ENCODE results near the gene USP47. TPM values are rescaled to one million over a fixed set of nuclear protein-coding genes. Genes with fewer than 3 reads are reported as not detected.
A peak's percentile ranks its signal among the peaks of the same experiment; 100 is the strongest.

USP47 gene
- total and polyA plus RNA-seq, 7 experiments from 2014 or later, result 42.1 to 72.4 (median 59.1) TPM

GRCh38 chr11:11884774-11885481 is 43.2 kb downstream of the USP47 start:
- H3K9me3 Mint-ChIP-seq, result peaks cover 0 to 4% (median 0%) of the 10 kb centered on the region in 11 donors
- ATAC-seq (no peak), DNase-seq (no peak)
- POLR2A ChIA-PET, result interaction anchor here (0.7 kb wide), 1 partner anchor 29 kb away, joined by 3 read pairs; no protein-coding TSS in a partner anchor
- peak overlapping the region in 4 of 9 donors; percentile 27 to 73 (median 48) for H3K27ac Mint-ChIP-seq
- no peaks in the 10 kb centered on the region for H3K27me3 ChIP-seq (ENCODE audit: control insufficient read depth in 2 of 2, insufficient read depth in 2 of 2, low read length in 2 of 2)
- peak overlapping the region in 1 of 10 donors; percentile 44 for H3K4me3 Mint-ChIP-seq
- H3K4me3 ChIP-seq (ENCODE audit: low read length), result no peak overlapping the region
- intact Hi-C loops (cut with micrococcal nuclease), result no loop called here
- H3K9me3 ChIP-seq (ENCODE audit: control insufficient read depth in 2 of 3, low read length in 3 of 3), result no peaks in the 10 kb centered on the region
- no peaks in the 10 kb centered on the region for H3K27me3 Mint-ChIP-seq
- H3K36me3 ChIP-seq (ENCODE audit: control insufficient read depth in 2 of 3, insufficient read depth in 3 of 3, low read length in 3 of 3), result peaks cover 11 to 42% (median 25%) of the 10 kb centered on the region in 3 experiments
- CTCF ChIA-PET, result no interaction called here
- H3K36me3 Mint-ChIP-seq, result peaks cover 34 to 76% (median 52%) of the 10 kb centered on the region in 5 donors
- peaks cover 22 to 56% (median 45%) of the 10 kb centered on the region in 7 donors for H3K4me1 Mint-ChIP-seq
- no peak overlapping the region for H3K27ac ChIP-seq (ENCODE audit: low read depth, low read length)
- peaks cover 0 to 7% of the 10 kb centered on the region in 2 donors for H3K4me1 ChIP-seq (ENCODE audit: control insufficient read depth in 2 of 2, insufficient read depth in 2 of 2, low read length in 2 of 2)

DNA sequence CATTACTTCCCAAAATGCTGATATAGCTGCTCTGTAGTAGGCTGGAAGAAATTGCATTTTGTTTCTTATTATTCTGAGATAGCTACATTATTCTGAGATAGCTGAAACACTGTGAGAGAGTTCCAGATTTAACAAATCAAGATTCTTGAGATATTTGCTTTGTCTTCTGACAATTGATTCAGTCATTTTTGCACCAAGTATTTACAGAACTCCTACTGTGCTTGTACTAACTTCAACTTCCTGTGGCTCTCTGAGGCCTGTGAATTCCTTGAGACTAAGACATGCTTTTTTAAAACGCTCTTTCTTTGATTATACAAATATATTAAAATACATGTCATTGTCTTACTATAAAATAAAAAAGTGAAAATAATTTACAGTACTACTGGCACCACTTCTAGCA is 52.7 kb downstream of the USP47 start:
- intact Hi-C loops (cut with micrococcal nuclease), result no loop called here
- no peaks in the 10 kb centered on the region for H3K9me3 Mint-ChIP-seq

DNA sequence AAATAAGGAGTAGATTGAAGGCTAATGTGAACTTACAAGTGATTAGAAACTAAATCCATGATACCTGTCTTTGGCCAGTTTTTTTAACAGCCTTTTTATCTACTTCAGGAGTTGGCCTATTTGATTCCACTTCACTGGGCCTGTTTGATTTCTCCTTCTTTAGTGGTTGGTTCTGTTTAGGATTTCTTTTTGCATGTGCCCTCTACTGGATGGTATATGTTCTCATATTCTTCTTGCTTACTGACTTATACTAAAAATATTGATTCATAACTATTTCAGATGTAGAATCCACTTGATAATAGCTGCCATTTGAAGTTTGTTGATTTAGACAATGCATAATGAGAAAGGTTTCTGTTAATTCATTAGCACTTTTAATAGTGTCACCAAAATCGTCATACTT is 53.9 kb downstream of the USP47 start:
- Mint-ChIP-seq H3K9me3 (no peaks in the 10 kb centered on the region), H3K4me3 (no peak overlapping the region), H3K27me3 (no peaks in the 10 kb centered on the region), H3K4me1 (peaks cover 2 to 23% (median 8%) of the 10 kb centered on the region in 7 donors), H3K27ac (peak overlapping the region in 4 of 9 donors; percentile 40 to 84 (median 44)), H3K36me3 (peaks cover 8 to 40% (median 10%) of the 10 kb centered on the region in 5 donors)
- intact Hi-C loops (cut with micrococcal nuclease), result loop anchor here in 1 of 2 donors (1.0 to 5.0 kb wide), 2 partner anchors 53 to 96 kb away; partner anchors contain the start of gene USP47
- H3K36me3 ChIP-seq (ENCODE audit: control insufficient read depth in 2 of 3, insufficient read depth in 3 of 3, low read length in 3 of 3), result peaks cover 0 to 22% (median 0%) of the 10 kb centered on the region in 3 experiments
- ChIA-PET POLR2A (no interaction called here), CTCF (interaction anchor here (2.2 kb wide), 1 partner anchor 97 kb away, joined by 8 read pairs; no protein-coding TSS in a partner anchor)
- no peaks in the 10 kb centered on the region for H3K27me3 ChIP-seq (ENCODE audit: control insufficient read depth in 2 of 2, insufficient read depth in 2 of 2, low read length in 2 of 2)
- no peak overlapping the region for H3K27ac ChIP-seq (ENCODE audit: low read depth, low read length)
- no peaks in the 10 kb centered on the region for H3K4me1 ChIP-seq (ENCODE audit: control insufficient read depth in 2 of 2, insufficient read depth in 2 of 2, low read length in 2 of 2)
- no peak for DNase-seq
- no peak for ATAC-seq
- no peaks in the 10 kb centered on the region for H3K9me3 ChIP-seq (ENCODE audit: control insufficient read depth in 2 of 3, low read length in 3 of 3)
- no peak overlapping the region for H3K4me3 ChIP-seq (ENCODE audit: low read length)

More for the DNA sequence above, 52.7 kb downstream of the USP47 start:
- ChIA-PET POLR2A (no interaction called here), CTCF (no interaction called here)
- Histone ChIP-seq H3K9me3 (ENCODE audit: control insufficient read depth in 2 of 3, low read length in 3 of 3) (no peaks in the 10 kb centered on the region), H3K27me3 (ENCODE audit: control insufficient read depth in 2 of 2, insufficient read depth in 2 of 2, low read length in 2 of 2) (no peaks in the 10 kb centered on the region), H3K4me1 (ENCODE audit: control insufficient read depth in 2 of 2, insufficient read depth in 2 of 2, low read length in 2 of 2) (no peaks in the 10 kb centered on the region), H3K4me3 (ENCODE audit: low read length) (no peak overlapping the region), H3K36me3 (ENCODE audit: control insufficient read depth in 2 of 3, insufficient read depth in 3 of 3, low read length in 3 of 3) (peaks cover 0 to 17% (median 0%) of the 10 kb centered on the region in 3 experiments), H3K27ac (ENCODE audit: low read depth, low read length) (no peak overlapping the region)
- Mint-ChIP-seq H3K27me3 (no peaks in the 10 kb centered on the region), H3K27ac (no peak overlapping the region), H3K4me1 (peaks cover 4 to 34% (median 12%) of the 10 kb centered on the region in 7 donors), H3K36me3 (peaks cover 2 to 39% (median 13%) of the 10 kb centered on the region in 5 donors), H3K4me3 (no peak overlapping the region)
- no peak for DNase-seq
- no peak for ATAC-seq

GRCh38 chr11:11898648-11899047 is 56.9 kb downstream of the USP47 start:
- H3K9me3 ChIP-seq (ENCODE audit: control insufficient read depth in 2 of 3, low read length in 3 of 3), result no peaks in the 10 kb centered on the region
- no peak for ATAC-seq
- peaks cover 0 to 27% (median 0%) of the 10 kb centered on the region in 3 experiments for H3K36me3 ChIP-seq (ENCODE audit: control insufficient read depth in 2 of 3, insufficient read depth in 3 of 3, low read length in 3 of 3)
- Mint-ChIP-seq H3K27me3 (no peaks in the 10 kb centered on the region), H3K36me3 (peaks cover 2 to 37% (median 8%) of the 10 kb centered on the region in 5 donors), H3K27ac (peak overlapping the region in 3 of 9 donors; percentile 2 to 8 (median 3)), H3K4me3 (no peak overlapping the region), H3K9me3 (no peaks in the 10 kb centered on the region), H3K4me1 (peaks cover 0 to 22% (median 6%) of the 10 kb centered on the region in 7 donors)
- DNase-seq, result no peak
- ChIA-PET POLR2A (no interaction called here), CTCF (no interaction called here)
- no peaks in the 10 kb centered on the region for H3K27me3 ChIP-seq (ENCODE audit: control insufficient read depth in 2 of 2, insufficient read depth in 2 of 2, low read length in 2 of 2)
- H3K4me1 ChIP-seq (ENCODE audit: control insufficient read depth in 2 of 2, insufficient read depth in 2 of 2, low read length in 2 of 2), result no peaks in the 10 kb centered on the region
- no peak overlapping the region for H3K4me3 ChIP-seq (ENCODE audit: low read length)
- H3K27ac ChIP-seq (ENCODE audit: low read depth, low read length), result no peak overlapping the region
- intact Hi-C loops (cut with micrococcal nuclease), result loop anchor here in 1 of 2 donors (5.0 kb wide), 1 partner anchor 56 kb away; the partner anchor contains the start of gene USP47

DNA sequence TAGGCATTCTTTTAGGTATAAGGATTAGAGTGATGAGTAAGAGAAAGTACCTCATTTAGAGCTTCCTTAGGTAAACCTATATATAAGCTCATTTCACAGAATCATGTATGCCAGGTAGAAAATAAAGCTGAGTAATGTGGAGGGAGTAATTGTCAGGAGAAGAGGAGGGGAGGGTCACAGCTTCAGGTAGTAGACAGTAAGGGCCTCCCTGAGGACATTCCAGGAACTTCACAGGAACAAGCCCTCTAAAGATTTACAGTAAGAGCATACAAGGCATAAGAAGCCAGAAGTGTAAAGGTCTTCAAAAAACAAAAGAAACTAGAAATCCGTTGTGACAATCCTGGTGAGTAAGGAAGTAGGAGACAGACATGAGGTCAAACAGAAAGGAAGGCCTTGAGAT is 57.6 kb downstream of the USP47 start:
- Histone ChIP-seq H3K27ac (ENCODE audit: low read depth, low read length) (no peak overlapping the region), H3K9me3 (ENCODE audit: control insufficient read depth in 2 of 3, low read length in 3 of 3) (no peaks in the 10 kb centered on the region), H3K4me1 (ENCODE audit: control insufficient read depth in 2 of 2, insufficient read depth in 2 of 2, low read length in 2 of 2) (no peaks in the 10 kb centered on the region), H3K27me3 (ENCODE audit: control insufficient read depth in 2 of 2, insufficient read depth in 2 of 2, low read length in 2 of 2) (no peaks in the 10 kb centered on the region), H3K36me3 (ENCODE audit: control insufficient read depth in 2 of 3, insufficient read depth in 3 of 3, low read length in 3 of 3) (peaks cover 0 to 34% (median 0%) of the 10 kb centered on the region in 3 experiments), H3K4me3 (ENCODE audit: low read length) (no peak overlapping the region)
- H3K27ac Mint-ChIP-seq, result no peak overlapping the region
- DNase-seq (no peak), ATAC-seq (peak; percentile 36)
- ChIA-PET POLR2A (no interaction called here), CTCF (no interaction called here)
- no peaks in the 10 kb centered on the region for H3K9me3 Mint-ChIP-seq
- H3K4me3 Mint-ChIP-seq, result no peak overlapping the region
- no peaks in the 10 kb centered on the region for H3K27me3 Mint-ChIP-seq
- peaks cover 7 to 44% (median 12%) of the 10 kb centered on the region in 5 donors for H3K36me3 Mint-ChIP-seq
- intact Hi-C loops (cut with micrococcal nuclease), result loop anchor here in 1 of 2 donors (5.0 kb wide), 1 partner anchor 57 kb away; the partner anchor contains the start of gene USP47
- peaks cover 0 to 24% (median 6%) of the 10 kb centered on the region in 7 donors for H3K4me1 Mint-ChIP-seq

GRCh38 chr11:11901929-11902328 is 60.2 kb downstream of the USP47 start:
- Histone ChIP-seq H3K4me1 (ENCODE audit: control insufficient read depth in 2 of 2, insufficient read depth in 2 of 2, low read length in 2 of 2) (no peaks in the 10 kb centered on the region), H3K27ac (ENCODE audit: low read depth, low read length) (no peak overlapping the region), H3K27me3 (ENCODE audit: control insufficient read depth in 2 of 2, insufficient read depth in 2 of 2, low read length in 2 of 2) (no peaks in the 10 kb centered on the region), H3K4me3 (ENCODE audit: low read length) (no peak overlapping the region), H3K9me3 (ENCODE audit: control insufficient read depth in 2 of 3, low read length in 3 of 3) (no peaks in the 10 kb centered on the region), H3K36me3 (ENCODE audit: control insufficient read depth in 2 of 3, insufficient read depth in 3 of 3, low read length in 3 of 3) (peaks cover 0 to 44% (median 5%) of the 10 kb centered on the region in 3 experiments)
- Mint-ChIP-seq H3K9me3 (no peaks in the 10 kb centered on the region), H3K4me1 (peaks cover 0 to 11% (median 2%) of the 10 kb centered on the region in 7 donors), H3K4me3 (no peak overlapping the region), H3K36me3 (peaks cover 9 to 35% (median 13%) of the 10 kb centered on the region in 5 donors), H3K27me3 (no peaks in the 10 kb centered on the region), H3K27ac (no peak overlapping the region)
- intact Hi-C loops (cut with micrococcal nuclease), result loop anchor here in 1 of 2 donors (5.0 kb wide), 1 partner anchor 35 kb away; no protein-coding TSS in a partner anchor
- no peak for DNase-seq
- POLR2A ChIA-PET, result no interaction called here
- CTCF ChIA-PET, result interaction anchor here (0.7 kb wide), 1 partner anchor 16 kb away, joined by 3 read pairs; no protein-coding TSS in a partner anchor
- no peak for ATAC-seq

Data from naive thymus-derived CD4-positive, alpha-beta T cell (primary cell).